GM12873 (cell line): ENCODE results near the gene RPS19.

ENCODE experiments used
- TF ChIP-seq, protein P1 (sequence below): IDR thresholded peaks from 2 replicates; pipeline ENCODE4 v1.5.1; 2012; ENCODE audit warnings: low read depth, mild to moderate bottlenecking, moderate library complexity, low read length, control low read depth; ENCODE audit not compliant: insufficient read depth; ENCODE audit errors: missing control alignments

RPS19 gene

DNA sequence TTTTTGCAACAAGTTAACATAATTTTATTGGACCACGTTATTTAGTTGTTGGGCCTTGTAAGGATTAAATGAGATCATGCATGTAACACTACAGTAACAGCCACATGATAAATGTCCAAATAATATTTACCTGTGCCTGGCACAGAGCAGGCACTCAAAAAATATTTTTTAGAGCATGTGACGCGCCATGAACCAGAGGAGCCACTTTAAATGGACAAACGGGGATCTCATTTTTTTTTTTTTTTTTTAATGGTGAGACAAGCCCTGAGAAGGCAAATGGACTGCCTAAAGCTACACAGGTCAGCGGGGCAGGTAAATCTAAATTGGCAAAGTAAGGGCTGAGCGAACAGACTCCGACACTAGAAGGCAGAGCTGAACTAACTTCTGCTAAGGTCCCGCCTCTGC lies 840 bp upstream of the RPS19 start:
- TF ChIP-seq, protein P1, sequence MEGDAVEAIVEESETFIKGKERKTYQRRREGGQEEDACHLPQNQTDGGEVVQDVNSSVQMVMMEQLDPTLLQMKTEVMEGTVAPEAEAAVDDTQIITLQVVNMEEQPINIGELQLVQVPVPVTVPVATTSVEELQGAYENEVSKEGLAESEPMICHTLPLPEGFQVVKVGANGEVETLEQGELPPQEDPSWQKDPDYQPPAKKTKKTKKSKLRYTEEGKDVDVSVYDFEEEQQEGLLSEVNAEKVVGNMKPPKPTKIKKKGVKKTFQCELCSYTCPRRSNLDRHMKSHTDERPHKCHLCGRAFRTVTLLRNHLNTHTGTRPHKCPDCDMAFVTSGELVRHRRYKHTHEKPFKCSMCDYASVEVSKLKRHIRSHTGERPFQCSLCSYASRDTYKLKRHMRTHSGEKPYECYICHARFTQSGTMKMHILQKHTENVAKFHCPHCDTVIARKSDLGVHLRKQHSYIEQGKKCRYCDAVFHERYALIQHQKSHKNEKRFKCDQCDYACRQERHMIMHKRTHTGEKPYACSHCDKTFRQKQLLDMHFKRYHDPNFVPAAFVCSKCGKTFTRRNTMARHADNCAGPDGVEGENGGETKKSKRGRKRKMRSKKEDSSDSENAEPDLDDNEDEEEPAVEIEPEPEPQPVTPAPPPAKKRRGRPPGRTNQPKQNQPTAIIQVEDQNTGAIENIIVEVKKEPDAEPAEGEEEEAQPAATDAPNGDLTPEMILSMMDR = no peak

DNA sequence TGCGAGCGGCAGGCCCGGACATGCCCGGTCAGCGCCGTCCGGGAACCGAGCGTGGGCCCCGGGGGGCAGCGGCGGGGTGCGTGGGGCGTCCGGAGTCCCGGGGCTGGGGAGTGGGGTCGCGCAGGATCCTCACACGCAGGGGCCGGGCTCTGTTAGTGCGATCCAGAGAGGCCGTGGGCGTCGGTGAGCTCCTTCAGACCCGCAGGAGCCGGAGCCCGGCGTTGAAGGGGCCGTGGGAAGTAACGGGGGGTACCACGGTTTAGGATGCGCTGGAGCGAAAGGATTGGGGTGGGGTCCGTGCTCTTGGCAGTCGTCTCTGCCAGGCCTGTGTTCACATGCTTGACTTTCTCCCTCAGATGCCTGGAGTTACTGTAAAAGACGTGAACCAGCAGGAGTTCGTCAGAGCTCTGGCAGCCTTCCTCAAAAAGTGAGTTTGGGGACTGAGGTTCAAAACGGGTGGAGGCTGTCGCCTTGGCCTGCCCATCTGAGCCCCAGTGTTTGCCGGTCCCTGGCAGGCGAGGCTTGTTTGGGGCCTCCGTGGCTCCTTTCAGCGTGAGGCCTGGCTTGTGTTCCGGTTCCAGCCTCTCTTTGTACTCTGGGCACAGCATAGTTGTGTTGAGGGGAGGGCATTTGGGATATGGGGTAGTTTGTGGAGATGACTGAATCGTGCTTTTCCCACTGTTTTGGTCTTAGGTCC lies 512 bp downstream of the RPS19 start:
- TF ChIP-seq, protein P1 = no peak

DNA sequence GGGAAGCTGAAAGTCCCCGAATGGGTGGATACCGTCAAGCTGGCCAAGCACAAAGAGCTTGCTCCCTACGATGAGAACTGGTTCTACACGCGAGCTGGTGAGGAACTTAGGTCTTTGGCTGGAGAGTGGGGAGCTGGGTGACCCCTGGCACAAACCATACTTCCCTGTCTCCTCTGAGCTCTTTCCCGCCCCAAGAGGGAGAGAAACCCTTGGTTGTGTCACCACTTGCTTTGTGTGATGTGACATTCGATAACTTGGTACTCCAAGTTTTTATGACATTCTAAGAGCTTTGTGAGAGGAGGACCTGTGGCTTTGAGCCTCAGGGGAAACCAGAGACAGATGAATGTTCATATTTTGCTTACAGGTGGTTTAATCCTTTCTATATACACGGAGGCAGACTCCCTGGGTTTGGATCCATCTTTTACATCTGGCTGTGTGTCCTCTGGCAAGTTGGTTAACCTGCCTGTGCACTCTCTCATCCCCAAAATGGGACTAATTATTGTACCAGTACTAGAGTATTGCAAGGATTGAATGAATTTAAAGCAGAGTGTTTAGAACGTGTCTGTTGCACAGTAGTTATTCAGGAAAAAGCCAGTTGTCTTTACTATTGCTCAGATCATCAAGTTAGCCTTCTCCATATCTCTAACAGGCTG lies 1.2 kb downstream of the RPS19 start:
- TF ChIP-seq, protein P1 = no peak

DNA sequence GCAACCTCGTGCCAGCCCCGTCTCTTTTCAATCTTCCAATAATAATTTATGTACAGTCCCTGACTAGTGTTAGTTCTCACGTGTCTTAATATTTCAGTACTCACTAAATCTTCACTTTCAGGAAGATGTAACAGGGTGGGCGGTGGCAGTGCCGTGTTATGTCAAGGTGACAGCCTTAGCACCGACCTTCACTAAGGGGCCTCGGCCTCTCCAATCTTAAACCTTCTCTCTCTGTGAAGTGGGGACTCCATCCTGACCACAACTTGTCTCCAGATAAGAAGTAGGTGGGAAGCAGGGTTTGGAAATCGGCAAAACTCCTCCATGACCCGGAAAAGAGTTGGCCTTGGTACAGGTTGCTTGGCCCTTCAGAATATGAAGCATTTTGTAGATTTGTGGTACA lies 1.8 kb downstream of the RPS19 start:
- TF ChIP-seq, protein P1 = no peak

GRCh38 chr19:41862445-41862986 lies 2.5 kb downstream of the RPS19 start:
- TF ChIP-seq, protein P1 = no peak

DNA sequence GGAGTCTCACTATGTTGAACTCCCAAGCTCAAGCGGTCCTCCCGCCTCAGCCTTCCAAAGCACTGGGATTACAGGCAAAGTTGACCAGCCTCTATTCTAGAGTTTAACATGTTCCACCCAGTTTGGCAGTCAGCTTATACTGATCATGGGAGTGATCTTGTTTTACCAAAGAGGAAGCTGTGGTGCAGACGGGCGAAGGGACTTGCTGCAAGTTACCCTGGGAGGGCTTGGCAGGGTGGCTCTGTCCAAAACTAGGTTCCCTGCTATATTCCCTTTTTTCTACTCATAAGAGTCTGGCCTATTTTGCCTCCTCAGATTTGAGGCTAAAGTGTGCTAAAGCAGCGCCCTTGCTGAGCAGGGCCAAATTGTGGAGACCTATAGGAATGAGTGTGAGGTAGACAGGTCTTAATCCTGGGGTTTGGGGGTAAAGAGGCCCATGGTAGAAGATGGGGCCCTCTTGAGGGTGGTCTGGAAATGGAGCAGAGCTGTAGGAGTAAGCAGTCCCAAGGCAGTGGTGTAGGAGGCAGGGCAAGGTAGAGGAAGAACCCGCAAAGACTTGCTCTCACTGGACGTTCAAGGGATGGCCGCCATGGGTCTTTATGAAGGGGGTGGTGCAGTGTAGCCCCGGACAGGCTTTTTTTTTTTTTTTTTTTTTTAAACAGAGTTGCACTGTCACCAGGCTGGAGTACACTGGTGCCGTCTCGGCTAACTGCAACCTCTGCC lies 3.3 kb downstream of the RPS19 start:
- TF ChIP-seq, protein P1 = no peak

DNA sequence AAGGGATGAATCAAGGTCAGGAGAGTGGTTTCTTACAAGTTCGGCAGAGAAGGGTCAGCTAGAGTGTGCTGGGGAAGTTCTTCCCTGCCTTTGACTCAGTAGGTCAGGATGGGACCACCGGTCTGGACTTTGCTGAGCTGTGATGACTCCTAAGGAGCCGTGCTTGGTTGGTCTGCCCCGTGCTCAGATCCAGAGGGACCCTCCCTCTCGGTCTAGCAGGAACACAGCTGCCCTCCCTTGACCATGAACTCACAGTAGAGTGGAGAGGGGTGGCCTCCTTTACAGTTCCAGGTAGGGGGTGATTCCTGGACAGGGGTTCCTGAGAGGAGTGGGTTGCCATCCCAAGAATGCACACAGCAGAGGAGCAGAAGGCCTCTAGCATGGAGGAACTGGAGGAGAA lies 4.3 kb downstream of the RPS19 start:
- TF ChIP-seq, protein P1 = no peak
